Endothelial cell of umbilical vein (primary cell): ENCODE measurements around the gene FAM53A. TPM values are rescaled to one million over a fixed set of nuclear protein-coding genes. Genes with fewer than 3 reads are reported as not detected.

Experiments used
- BruUV-seq: library from RNA; stranded (reverse); fragments of 400-500 nt; replicated peaks from 2 replicates; lab custom pipeline; 2021; lab: Mats Ljungman, UMichigan
- CTCF ChIA-PET: fragments of 300-600, 350-600 bp; sonication (Branson Sonifier 250); formaldehyde crosslinking; loops from one replicate; lab custom pipeline; 2021; ENCODE audit warnings: antibody characterized with exemption, inconsistent platforms; lab: Charles Lee
- POLR2A ChIA-PET: fragments of 300-600, 350-600 bp; sonication (Branson Sonifier 250); formaldehyde crosslinking; loops from one replicate; lab custom pipeline; 2021; ENCODE audit warnings: antibody characterized with exemption, inconsistent platforms; lab: Charles Lee
- DNase-seq: peaks from one replicate; pipeline ENCODE4 v3.0.0-alpha.2; 2011; ENCODE audit warnings: low read depth, low spot score
- FAIRE-seq: peaks from 2 replicates; lab custom pipeline; 2011; peaks lifted over from hg19 to GRCh38; lab: Jason Lieb, UNC
- H2AFZ ChIP-seq: 2 replicates; pipeline ENCODE4 v1.6.0; 2012; ENCODE audit warnings: low read depth, low read length, control low read depth, inconsistent platforms
- H3K27ac ChIP-seq: 2 replicates; pipeline ENCODE4 v1.5.1; 2011; ENCODE audit warnings: low read depth, mild to moderate bottlenecking, control low read depth, low read length, moderate library complexity; ENCODE audit not compliant: insufficient read depth
- H3K27me3 ChIP-seq, 2 experiments: 2 replicates each; pipeline versions ENCODE4 v1.6.0 to v1.6.1; 2011; ENCODE audit warnings: low read length in 2 of 2, mixed read lengths in 1 of 2; ENCODE audit not compliant: control insufficient read depth in 2 of 2, insufficient read depth in 2 of 2
- H3K36me3 ChIP-seq, 2 experiments: 2 replicates in 1 of 2; 3 replicates in 1 of 2; pipeline ENCODE4 v1.5.1; 2011; ENCODE audit warnings: low read length in 2 of 2, mild to moderate bottlenecking in 1 of 2, moderate library complexity in 1 of 2; ENCODE audit not compliant: control insufficient read depth in 2 of 2, insufficient read depth in 2 of 2; ENCODE audit errors: extremely low read depth in 1 of 2
- H3K4me1 ChIP-seq: 3 replicates; pipeline ENCODE4 v1.5.1; 2011; ENCODE audit warnings: mild to moderate bottlenecking, low read length; ENCODE audit not compliant: control insufficient read depth, insufficient read depth; ENCODE audit errors: extremely low read depth
- H3K4me2 ChIP-seq: 2 replicates; pipeline ENCODE4 v1.6.1; 2011; ENCODE audit warnings: low read length, control low read depth, mixed read lengths; ENCODE audit not compliant: insufficient read depth
- H3K4me3 ChIP-seq, 3 experiments: fragments of 200-600 bp in 1 of 3; sonication (generic), shearing (Covaris generic) in 1 of 3; replicated peaks in 1 of 3; 2 replicates each; pipeline ENCODE4 v1.5.1; 2011 to 2016; ENCODE audit warnings: control low read depth in 3 of 3, low read length in 3 of 3, mild to moderate bottlenecking in 2 of 3, inconsistent platforms in 1 of 3, low read depth in 1 of 3, moderate library complexity in 1 of 3; ENCODE audit not compliant: insufficient read depth in 1 of 3
- H3K79me2 ChIP-seq: 2 replicates; pipeline ENCODE4 v1.6.0; 2012; ENCODE audit warnings: low read length, inconsistent platforms; ENCODE audit not compliant: control insufficient read depth, insufficient read depth
- H3K9ac ChIP-seq: replicated peaks from 2 replicates; pipeline ENCODE3; 2011; ENCODE audit warnings: low read length, control low read depth; ENCODE audit not compliant: insufficient read depth; ENCODE audit errors: extremely low read depth
- H3K9me1 ChIP-seq: replicated peaks from 3 replicates; pipeline ENCODE4 v1.6.0; 2011; ENCODE audit warnings: mild to moderate bottlenecking, low read length; ENCODE audit not compliant: control insufficient read depth, insufficient read depth; ENCODE audit errors: extremely low read depth
- H3K9me3 ChIP-seq: replicated peaks from 2 replicates; pipeline ENCODE4 v1.5.1; 2012; ENCODE audit warnings: low read length, inconsistent platforms; ENCODE audit not compliant: control insufficient read depth, insufficient read depth
- H4K20me1 ChIP-seq: replicated peaks from 2 replicates; pipeline ENCODE3; 2011; ENCODE audit warnings: mild to moderate bottlenecking, low read length; ENCODE audit not compliant: control insufficient read depth, insufficient read depth; ENCODE audit errors: extremely low read depth
- CTCF ChIP-seq, 2 donors: IDR thresholded peaks; 1 replicate in 1 of 2; 2 replicates in 1 of 2; pipeline ENCODE4 v1.5.1; 2011; ENCODE audit warnings: low read length in 2 of 2, mild to moderate bottlenecking in 2 of 2, moderate library complexity in 2 of 2, control low read depth in 1 of 2, inconsistent platforms in 1 of 2, low read depth in 1 of 2; ENCODE audit not compliant: insufficient read depth in 1 of 2; ENCODE audit errors: extremely low read depth in 1 of 2
- EZH2 ChIP-seq: IDR thresholded peaks from 2 replicates; pipeline ENCODE4 v1.6.1; 2012; ENCODE audit warnings: borderline replicate concordance, low read depth, mild to moderate bottlenecking, moderate library complexity, low read length, inconsistent platforms; ENCODE audit not compliant: severe bottlenecking
- FOS ChIP-seq: IDR thresholded peaks from 2 replicates; pipeline ENCODE4 v1.6.1; 2011; ENCODE audit warnings: mild to moderate bottlenecking, low read length, moderate library complexity, borderline replicate concordance; ENCODE audit not compliant: insufficient read depth
- GATA2 ChIP-seq: IDR thresholded peaks from 2 replicates; pipeline ENCODE4 v1.7.0; 2011; ENCODE audit warnings: low read depth, mild to moderate bottlenecking, moderate library complexity, mixed read lengths, low read length; ENCODE audit not compliant: insufficient read length, insufficient read depth
- JUN ChIP-seq: IDR thresholded peaks from 2 replicates; pipeline ENCODE4 v1.6.1; 2011; ENCODE audit warnings: borderline replicate concordance, low read depth; ENCODE audit not compliant: insufficient read length, insufficient read depth
- MAX ChIP-seq: IDR thresholded peaks from 2 replicates; pipeline ENCODE4 v1.6.1; 2011; ENCODE audit not compliant: insufficient read depth, insufficient read length
- MYC ChIP-seq: IDR thresholded peaks from one replicate; pipeline ENCODE4 v1.6.1; 2011; ENCODE audit warnings: mild to moderate bottlenecking, low read depth, low read length
- POLR2A ChIP-seq: IDR thresholded peaks from 2 replicates; pipeline ENCODE4 v1.6.1; 2012; ENCODE audit warnings: low read depth, mild to moderate bottlenecking, control low read depth, low read length
- POLR2AphosphoS5 ChIP-seq: IDR thresholded peaks from 2 replicates; pipeline ENCODE4 v1.6.1; 2012; ENCODE audit warnings: low read depth, mild to moderate bottlenecking, control low read depth, low read length, moderate library complexity; ENCODE audit not compliant: insufficient read depth
- dilution Hi-C: fragments of 300-500 bp; cut with MboI; formaldehyde crosslinking; loops from one replicate; pipeline ENCODE4 v1.15.0; 2019; ENCODE audit warnings: low sequenced_read_pairs; ENCODE audit not compliant: extremely low pct_ligation_motif_present
- intact Hi-C: fragments of 100-400 bp; cut with micrococcal nuclease; formaldehyde crosslinking; loops from one replicate; pipeline ENCODE4 v1.10.0; 2022
- polyA plus RNA-seq, 4 experiments: library from polyadenylated mRNA; depleted of rRNA in 3 of 4; stranded (reverse) in 3 of 4; unstranded in 1 of 4; fragments of >200 nt; gene quantifications; 2 replicates each; pipeline versions ENCODE4 v1.2.1 to v1.2.3, GENCODE V29; 2011 to 2012; ENCODE audit warnings: missing spikeins in 1 of 4
- total RNA-seq: library from RNA; stranded (reverse); gene quantifications from 2 replicates; pipeline ENCODE4 v1.2.3, GENCODE V29; 2021

Gene FAM53A
- total and polyA plus RNA-seq, 2 donors (not counting 3 experiments of a cell fraction or from before 2014, with no cell fraction given) = 1.3 to 1.7 TPM

- Histone ChIP-seq H3K27me3 (no peaks in the 10 kb centered on the region), H3K79me2 (no peaks in the 10 kb centered on the region), H3K9me3 (no peaks in the 10 kb centered on the region), H3K4me2 (no peak overlapping the region), H3K36me3 (no peaks in the 10 kb centered on the region), H3K4me1 (no peaks in the 10 kb centered on the region), H3K9ac (no peak overlapping the region), H3K9me1 (no peaks in the 10 kb centered on the region), H3K27ac (no peak overlapping the region), H4K20me1 (no peaks in the 10 kb centered on the region), H2AFZ (no peak overlapping the region), H3K4me3 (no peak overlapping the region)
- dilution Hi-C loops (no loop called here), intact Hi-C loops (no loop called here)
- BruUV-seq = no TSS peak
- ChIA-PET CTCF (no interaction called here), POLR2A (no interaction called here)
- DNase-seq (no peak), FAIRE-seq (no peak)
- TF ChIP-seq POLR2AphosphoS5 = no peak
- no peak for TF ChIP-seq POLR2A
- TF ChIP-seq CTCF (IDR thresholded peaks at IDR 0.05; ENCODE audit: extremely low read depth in 1 of 2, insufficient read depth in 1 of 2, low read depth in 1 of 2, low read length in 2 of 2) = no peak
- TF ChIP-seq FOS = no peak
- no peak for TF ChIP-seq GATA2
- no peak for TF ChIP-seq EZH2
- no peak for TF ChIP-seq MAX
- no peak for TF ChIP-seq JUN
- TF ChIP-seq MYC = no peak
These were observed 60.7 kb downstream of the FAM53A start for GRCh38 chr4:1623400-1623799.
